CD14-positive monocyte (primary cell): ENCODE data around the gene SSR2. TPM values are rescaled to one million over a fixed set of nuclear protein-coding genes. Genes with fewer than 3 reads are reported as not detected.

Experiments used
- DNase-seq, 3 donors: peaks; one replicate each; pipeline ENCODE4 v3.0.0-alpha.2; 2011 to 2022
- H2AFZ ChIP-seq: 2 replicates; pipeline ENCODE4 v1.6.0; 2012; ENCODE audit warnings: mild to moderate bottlenecking, low read depth, low read length, inconsistent platforms; ENCODE audit not compliant: insufficient read depth, poor library complexity, severe bottlenecking
- H3K27ac ChIP-seq, 2 donors: 1 replicate in 1 of 2; 2 replicates in 1 of 2; pipeline ENCODE4 v1.5.1; 2012 to 2013; ENCODE audit warnings: low read length in 2 of 2, control low read depth in 1 of 2, inconsistent platforms in 1 of 2, low read depth in 1 of 2, mild to moderate bottlenecking in 1 of 2
- H3K27me3 ChIP-seq, 2 donors: one replicate each; pipeline versions ENCODE4 v1.6.0 to v1.6.1; 2011 to 2013; ENCODE audit warnings: low read length in 2 of 2; ENCODE audit not compliant: control insufficient read depth in 2 of 2, insufficient read depth in 2 of 2
- H3K36me3 ChIP-seq, 2 donors: replicated peaks in 1 of 2; 1 replicate in 1 of 2; 2 replicates in 1 of 2; pipeline versions ENCODE4 v1.5.1 to v1.6.1; 2012 to 2013; ENCODE audit warnings: low read length in 2 of 2, control low read depth in 1 of 2, inconsistent platforms in 1 of 2, mild to moderate bottlenecking in 1 of 2; ENCODE audit not compliant: insufficient read depth in 2 of 2, control insufficient read depth in 1 of 2
- H3K4me1 ChIP-seq, 2 donors: 1 replicate in 1 of 2; 2 replicates in 1 of 2; pipeline versions ENCODE4 v1.5.1 to v1.6.1; 2012 to 2013; ENCODE audit warnings: low read length in 2 of 2, control low read depth in 1 of 2, inconsistent platforms in 1 of 2, mild to moderate bottlenecking in 1 of 2, moderate library complexity in 1 of 2; ENCODE audit not compliant: insufficient read depth in 2 of 2, control insufficient read depth in 1 of 2
- H3K4me2 ChIP-seq: replicated peaks from 2 replicates; pipeline ENCODE3; 2012; ENCODE audit warnings: low read length, moderate library complexity, mild to moderate bottlenecking; ENCODE audit not compliant: poor library complexity, severe bottlenecking; ENCODE audit errors: extremely low read depth
- H3K4me3 ChIP-seq, 3 experiments: fragments of 200-600 bp in 1 of 3; sonication (generic) in 1 of 3; replicated peaks in 1 of 3; 1 replicate in 2 of 3; 2 replicates in 1 of 3; pipeline ENCODE4 v1.5.1; 2011 to 2013; ENCODE audit warnings: low read length in 3 of 3, mild to moderate bottlenecking in 3 of 3, control low read depth in 2 of 3, low read depth in 2 of 3, inconsistent platforms in 1 of 3, moderate library complexity in 1 of 3
- H3K79me2 ChIP-seq: 2 replicates; pipeline ENCODE4 v1.6.0; 2012; ENCODE audit warnings: mild to moderate bottlenecking, control low read depth, inconsistent platforms, low read length, moderate library complexity; ENCODE audit not compliant: insufficient read depth
- H3K9ac ChIP-seq: 2 replicates; pipeline ENCODE4 v1.6.0; 2017; ENCODE audit warnings: low read length, mild to moderate bottlenecking; ENCODE audit not compliant: insufficient read depth, poor library complexity, severe bottlenecking
- H3K9me3 ChIP-seq, 2 donors: replicated peaks in 1 of 2; 1 replicate in 1 of 2; 2 replicates in 1 of 2; pipeline versions ENCODE4 v1.5.1 to v1.6.1; 2012 to 2013; ENCODE audit warnings: low read length in 2 of 2, control low read depth in 1 of 2; ENCODE audit not compliant: control insufficient read depth in 1 of 2, insufficient read depth in 1 of 2
- H4K20me1 ChIP-seq: 2 replicates; pipeline ENCODE4 v1.6.0; 2012; ENCODE audit warnings: mild to moderate bottlenecking, low read length, control low read depth, moderate library complexity; ENCODE audit not compliant: insufficient read depth
- H3K27ac Mint-ChIP-seq, 7 donors: one replicate each; pipeline ENCODE4 v1.8.0; 2020; ENCODE audit warnings: mild to moderate bottlenecking in 7 of 7, mixed read lengths in 7 of 7, moderate library complexity in 6 of 7, inconsistent platforms in 2 of 7
- H3K27me3 Mint-ChIP-seq, 3 donors: one replicate each; pipeline ENCODE4 v1.8.0; 2021 to 2022; ENCODE audit warnings: low read depth in 3 of 3, mild to moderate bottlenecking in 3 of 3, mixed read lengths in 3 of 3, moderate library complexity in 3 of 3, inconsistent platforms in 1 of 3
- H3K36me3 Mint-ChIP-seq, 2 donors: one replicate each; pipeline ENCODE4 v1.8.0; 2020; ENCODE audit warnings: mixed read lengths in 2 of 2, inconsistent platforms in 1 of 2, mild to moderate bottlenecking in 1 of 2
- H3K4me1 Mint-ChIP-seq: one replicate; pipeline ENCODE4 v1.8.0; 2020; ENCODE audit warnings: mild to moderate bottlenecking, mixed read lengths
- H3K4me3 Mint-ChIP-seq, 2 donors: one replicate each; pipeline ENCODE4 v1.8.0; 2020; ENCODE audit warnings: mild to moderate bottlenecking in 2 of 2, mixed read lengths in 2 of 2, moderate library complexity in 1 of 2
- H3K9me3 Mint-ChIP-seq, 7 donors: one replicate each; pipeline ENCODE4 v1.8.0; 2020 to 2022; ENCODE audit warnings: mixed read lengths in 7 of 7, mild to moderate bottlenecking in 6 of 7, moderate library complexity in 6 of 7, inconsistent platforms in 2 of 7
- WGBS: methylation state at CpG from one replicate; pipeline ENCODE4 v1.1.5; 2013; ENCODE audit warnings: missing lambda C conversion rate; ENCODE audit not compliant: insufficient coverage; 5-methylcytosine and 5-hydroxymethylcytosine counted together
- intact Hi-C, 2 donors: fragments of 100-400 bp; cut with micrococcal nuclease; formaldehyde crosslinking; loops; one replicate each; pipeline versions ENCODE4 v1.15.0 to v1.15.1; 2023
- polyA plus RNA-seq, 3 donors: library from polyadenylated mRNA; depleted of rRNA in 1 of 3; unstranded in 2 of 3; stranded (reverse) in 1 of 3; fragments of 300-500 nt in 2 of 3; fragments of >200 nt in 1 of 3; fragmentation: Illumina TruSeq in 2 of 3; gene quantifications; 1 replicate in 2 of 3; 2 replicates in 1 of 3; pipeline ENCODE4 v1.2.3, GENCODE V29; 2012 to 2021
- TF ChIP-seq, protein P1 (sequence below): fragments of 200-600 bp; IDR thresholded peaks from one replicate; pipeline ENCODE4 v1.8.0; 2022; ENCODE audit warnings: antibody characterized with exemption, mild to moderate bottlenecking

Gene SSR2
- polyA plus RNA-seq, 3 donors: 374 to 614 (median 414) TPM

- Mint-ChIP-seq H3K4me3 (no peak overlapping the region), H3K27ac (peak overlapping the region in 2 of 7 donors; percentile 4 to 42), H3K4me1 (peaks cover 6% of the 10 kb centered on the region), H3K9me3 (no peaks in the 10 kb centered on the region), H3K27me3 (peaks cover 0 to 3% (median 2%) of the 10 kb centered on the region in 3 donors), H3K36me3 (peaks cover 2 to 4% of the 10 kb centered on the region in 2 donors)
- WGBS: 86% methylated on average over 2 of the region's 4 CpGs
- no peak for DNase-seq
- Histone ChIP-seq H3K36me3 (peaks cover 2% of the 10 kb centered on the region in 2 donors), H2AFZ (peak overlapping the region; percentile 48), H3K4me2 (no peak overlapping the region), H3K9me3 (no peaks in the 10 kb centered on the region), H3K27me3 (no peaks in the 10 kb centered on the region), H3K4me3 (no peak overlapping the region), H3K27ac (no peak overlapping the region), H3K4me1 (peaks cover 5 to 8% of the 10 kb centered on the region in 2 donors), H3K79me2 (no peaks in the 10 kb centered on the region), H3K9ac (no peak overlapping the region), H4K20me1 (no peaks in the 10 kb centered on the region)
- intact Hi-C loops: loop anchor here in 1 of 2 donors (10.0 kb wide), 1 partner anchor 63 kb away; the partner anchor contains the start of gene RAB25
- TF ChIP-seq, protein P1, sequence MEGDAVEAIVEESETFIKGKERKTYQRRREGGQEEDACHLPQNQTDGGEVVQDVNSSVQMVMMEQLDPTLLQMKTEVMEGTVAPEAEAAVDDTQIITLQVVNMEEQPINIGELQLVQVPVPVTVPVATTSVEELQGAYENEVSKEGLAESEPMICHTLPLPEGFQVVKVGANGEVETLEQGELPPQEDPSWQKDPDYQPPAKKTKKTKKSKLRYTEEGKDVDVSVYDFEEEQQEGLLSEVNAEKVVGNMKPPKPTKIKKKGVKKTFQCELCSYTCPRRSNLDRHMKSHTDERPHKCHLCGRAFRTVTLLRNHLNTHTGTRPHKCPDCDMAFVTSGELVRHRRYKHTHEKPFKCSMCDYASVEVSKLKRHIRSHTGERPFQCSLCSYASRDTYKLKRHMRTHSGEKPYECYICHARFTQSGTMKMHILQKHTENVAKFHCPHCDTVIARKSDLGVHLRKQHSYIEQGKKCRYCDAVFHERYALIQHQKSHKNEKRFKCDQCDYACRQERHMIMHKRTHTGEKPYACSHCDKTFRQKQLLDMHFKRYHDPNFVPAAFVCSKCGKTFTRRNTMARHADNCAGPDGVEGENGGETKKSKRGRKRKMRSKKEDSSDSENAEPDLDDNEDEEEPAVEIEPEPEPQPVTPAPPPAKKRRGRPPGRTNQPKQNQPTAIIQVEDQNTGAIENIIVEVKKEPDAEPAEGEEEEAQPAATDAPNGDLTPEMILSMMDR: no peak
Measured at GRCh38 chr1:156001662-156002171, 19.0 kb downstream of the SSR2 start.

DNA sequence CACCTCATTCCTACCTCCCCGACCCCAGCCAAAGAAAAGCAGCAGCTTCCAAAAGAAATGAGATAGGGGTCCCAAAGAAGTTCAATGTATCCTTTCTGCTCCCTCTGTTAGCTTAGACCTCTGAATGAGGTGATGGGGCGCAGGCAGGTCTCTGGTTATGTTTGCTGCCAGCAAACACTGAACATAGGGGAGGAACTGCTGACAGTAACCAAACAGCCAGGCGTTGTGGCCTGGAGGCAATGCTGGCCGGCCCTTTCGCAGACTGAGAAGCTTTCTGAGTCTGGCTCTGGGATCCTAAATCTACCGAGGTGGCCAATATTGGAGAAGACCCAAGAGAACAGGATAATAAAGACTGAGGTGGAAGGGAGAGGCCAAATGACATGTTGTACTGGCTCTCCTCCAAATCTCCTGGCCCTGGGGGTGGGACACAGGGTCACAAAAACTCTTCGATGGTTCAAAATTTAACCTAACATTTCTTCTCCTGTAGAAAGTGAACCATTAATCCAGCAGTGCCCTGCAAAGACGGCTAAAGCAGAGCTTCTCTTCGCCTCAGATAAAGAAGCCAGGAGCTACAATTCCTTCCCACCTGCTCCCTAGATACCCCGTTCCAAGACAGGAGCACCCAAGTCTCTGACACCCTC, 19.6 kb downstream of the SSR2 start:
- H2AFZ ChIP-seq: peak overlapping the region; percentile 48
- H3K4me1 Mint-ChIP-seq: peaks cover 6% of the 10 kb centered on the region
- no peak overlapping the region for H3K9ac ChIP-seq
- DNase-seq: no peak
- no peaks in the 10 kb centered on the region for H4K20me1 ChIP-seq
- WGBS: 95% methylated on average over 7 of the region's 10 CpGs
- H3K36me3 ChIP-seq: no peaks in the 10 kb centered on the region
- H3K4me3 ChIP-seq: no peak overlapping the region
- H3K27me3 ChIP-seq: no peaks in the 10 kb centered on the region
- intact Hi-C loops: loop anchor here in 1 of 2 donors (10.0 kb wide), 1 partner anchor 64 kb away; the partner anchor contains the start of gene RAB25
- H3K27me3 Mint-ChIP-seq: peaks cover 0 to 3% (median 3%) of the 10 kb centered on the region in 3 donors
- no peaks in the 10 kb centered on the region for H3K9me3 Mint-ChIP-seq
- H3K4me3 Mint-ChIP-seq: no peak overlapping the region
- H3K27ac Mint-ChIP-seq: peak overlapping the region in 1 of 7 donors; percentile 4
- H3K9me3 ChIP-seq: no peaks in the 10 kb centered on the region
- no peaks in the 10 kb centered on the region for H3K79me2 ChIP-seq
- no peak overlapping the region for H3K4me2 ChIP-seq
- peaks cover 5 to 8% of the 10 kb centered on the region in 2 donors for H3K4me1 ChIP-seq
- H3K36me3 Mint-ChIP-seq: no peaks in the 10 kb centered on the region
- H3K27ac ChIP-seq: no peak overlapping the region
- TF ChIP-seq, protein P1: no peak
